ENCODE data around the gene DGKZ.

GRCh38 chr11:46414466-46414796 lies 67.2 kb downstream of the DGKZ start:
- TF ChIP-seq POLR2A (IDR thresholded peaks at IDR 0.05; ENCODE audit: low read depth, low read length) (no peak), POLR2AphosphoS5 (IDR thresholded peaks at IDR 0.05; ENCODE audit: low read depth, low read length) (no peak), TAF1 (IDR thresholded peaks at IDR 0.05; ENCODE audit: borderline replicate concordance, low read depth, low read length) (no peak)

All from GM12892 (cell line).